ENCODE data around the gene TIAM1.

The TIAM1 gene

DNA sequence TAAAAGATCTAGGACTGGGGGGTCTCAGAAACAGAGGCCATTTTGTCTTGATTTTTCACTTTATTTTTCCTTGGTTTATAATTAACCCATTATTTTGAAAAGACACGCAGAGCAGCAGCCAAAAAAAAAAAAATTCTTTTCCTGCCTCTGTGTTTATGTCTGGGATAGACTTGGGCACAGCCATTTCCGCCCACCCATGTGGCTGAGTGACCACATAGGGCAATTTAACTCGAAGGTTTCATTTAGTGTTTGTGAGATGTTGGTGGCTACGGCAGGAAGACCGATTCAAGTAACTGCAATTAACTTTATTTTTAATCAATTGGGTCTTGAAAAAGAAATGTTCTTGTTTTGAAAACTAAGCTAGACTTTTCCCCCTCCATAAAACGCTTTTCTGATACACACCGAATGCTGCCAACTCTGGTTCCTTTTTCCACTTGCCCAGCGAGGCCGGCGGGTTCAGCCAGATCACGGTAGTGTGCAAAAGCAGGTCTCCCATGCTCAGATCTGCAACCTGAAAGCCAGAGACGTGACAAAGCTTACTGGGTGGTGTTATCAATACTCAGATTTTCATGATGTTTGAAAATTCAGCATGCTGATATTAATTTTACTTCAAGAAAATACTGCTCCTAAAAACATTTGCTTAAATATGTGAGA, 208.4 kb downstream of the TIAM1 start:
- no peak for DNase-seq (ENCODE audit: low read depth)

DNA sequence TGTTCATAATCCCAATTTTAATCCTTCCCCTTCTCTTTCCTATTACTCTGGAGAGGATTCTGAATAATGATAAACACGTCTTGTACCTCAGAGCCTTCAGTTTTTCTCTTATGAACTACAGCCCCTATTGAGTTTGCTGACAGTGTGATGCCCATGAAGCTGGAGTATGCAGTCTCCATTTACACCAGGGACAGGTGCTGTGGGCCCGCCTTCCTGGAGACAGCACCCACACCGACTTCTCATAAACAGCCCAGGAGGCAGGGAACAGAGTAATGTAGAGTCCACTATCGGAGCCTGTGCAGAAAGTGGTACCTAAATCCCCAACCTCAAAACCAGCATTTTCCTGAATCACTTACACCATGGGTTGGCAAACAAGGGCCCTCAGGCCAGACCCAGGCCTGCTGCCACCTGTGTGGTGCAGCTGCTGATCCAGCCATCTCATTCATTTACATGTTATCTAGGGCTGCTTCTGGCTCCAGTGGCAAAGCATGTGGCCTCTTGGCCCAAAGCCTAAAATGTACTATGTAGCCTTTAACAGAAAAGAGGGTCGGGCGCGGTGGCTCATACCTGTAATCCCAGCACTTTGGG, 210.7 kb downstream of the TIAM1 start:
- DNase-seq (ENCODE audit: low read depth) = no peak

DNA sequence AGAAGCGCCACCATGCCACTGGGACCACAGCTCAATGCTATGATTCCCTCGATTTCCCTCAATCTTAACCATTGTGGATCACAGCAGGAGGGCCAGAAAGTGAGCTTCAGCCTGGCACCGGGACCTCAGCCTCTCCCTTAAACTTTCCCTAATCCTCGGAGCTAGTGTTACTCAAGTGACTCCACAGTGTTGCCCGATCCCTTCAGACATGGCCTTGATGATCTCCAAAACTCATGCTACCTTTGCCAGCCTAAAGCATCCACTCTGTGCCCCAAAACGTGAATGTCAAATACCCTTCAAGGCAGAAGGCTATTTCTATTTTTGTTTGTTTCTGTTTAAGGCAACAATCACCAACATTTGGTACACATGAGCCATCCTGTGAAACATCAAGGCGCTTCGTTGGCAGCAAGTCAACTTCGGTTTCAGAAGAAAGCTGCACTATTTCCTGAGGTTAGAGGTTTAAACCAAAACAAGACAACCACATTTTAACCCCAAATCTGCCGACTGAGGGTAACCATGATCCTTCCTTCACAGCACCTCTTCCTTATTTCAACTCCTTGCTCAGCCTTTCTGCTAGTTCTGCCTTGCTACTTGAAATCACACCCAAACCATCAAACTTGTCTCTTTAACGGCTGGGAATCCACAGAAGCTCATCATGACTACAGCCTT, 211.4 kb downstream of the TIAM1 start:
- DNase-seq (ENCODE audit: low read depth) = peak; percentile 65

DNA sequence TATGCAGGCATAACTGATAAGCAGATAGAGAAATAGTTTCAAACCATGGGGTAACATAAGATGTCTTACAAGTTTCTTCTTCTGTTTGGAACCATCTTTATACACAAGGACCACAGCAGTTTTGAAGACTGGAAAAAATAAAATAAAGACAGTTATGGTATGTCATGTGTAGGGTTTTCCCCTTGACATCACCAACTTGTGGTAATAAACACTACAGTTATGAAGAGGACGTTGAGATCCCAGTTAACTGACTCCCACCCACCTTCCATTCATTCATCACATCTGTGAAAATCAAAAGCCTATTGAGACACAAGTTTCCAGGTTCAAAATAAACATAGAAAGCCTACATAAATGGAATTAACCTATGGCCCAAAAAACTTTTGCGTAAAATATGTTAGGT, 213.2 kb downstream of the TIAM1 start:
- no peak for DNase-seq (ENCODE audit: low read depth)

DNA sequence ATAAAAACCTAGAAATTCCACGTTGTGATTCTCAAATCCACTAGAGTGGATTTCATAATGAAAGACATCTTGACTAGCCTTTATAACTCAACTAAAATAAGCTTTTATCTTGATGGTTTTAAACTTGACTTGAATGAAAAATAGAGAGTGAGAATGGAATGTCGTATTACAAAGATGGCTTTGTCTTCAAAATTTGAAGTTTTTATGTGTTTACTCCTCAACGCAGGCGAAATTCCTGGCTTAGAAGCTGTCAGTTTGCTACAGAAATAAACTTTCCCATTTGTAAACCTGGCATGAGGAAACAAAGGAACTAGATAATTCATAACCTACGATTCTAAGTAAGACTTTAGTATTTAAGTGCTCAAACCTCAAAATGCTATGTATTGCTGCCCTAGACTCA, 215.8 kb downstream of the TIAM1 start:
- no peak for DNase-seq (ENCODE audit: low read depth)

DNA sequence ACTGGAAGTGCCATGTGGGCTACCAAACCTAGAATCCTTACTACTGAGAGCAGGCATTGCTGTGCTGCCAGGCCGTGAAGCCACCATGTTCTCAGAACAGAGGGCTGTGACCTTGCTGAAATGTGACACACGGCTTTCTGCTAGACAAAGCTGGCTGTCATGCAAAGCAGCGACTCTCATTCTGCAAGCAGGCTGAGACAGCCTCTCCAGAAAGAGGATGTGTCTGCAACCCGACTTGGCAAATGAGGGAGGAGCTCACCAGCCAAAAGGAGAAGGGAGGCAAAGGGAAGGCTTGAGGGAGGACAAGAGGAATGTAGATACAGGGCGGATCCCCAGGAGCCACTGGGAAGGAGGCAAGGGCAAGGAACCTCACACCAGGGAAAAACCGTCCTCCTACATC, 220.1 kb downstream of the TIAM1 start:
- DNase-seq (ENCODE audit: low read depth) = no peak

DNA sequence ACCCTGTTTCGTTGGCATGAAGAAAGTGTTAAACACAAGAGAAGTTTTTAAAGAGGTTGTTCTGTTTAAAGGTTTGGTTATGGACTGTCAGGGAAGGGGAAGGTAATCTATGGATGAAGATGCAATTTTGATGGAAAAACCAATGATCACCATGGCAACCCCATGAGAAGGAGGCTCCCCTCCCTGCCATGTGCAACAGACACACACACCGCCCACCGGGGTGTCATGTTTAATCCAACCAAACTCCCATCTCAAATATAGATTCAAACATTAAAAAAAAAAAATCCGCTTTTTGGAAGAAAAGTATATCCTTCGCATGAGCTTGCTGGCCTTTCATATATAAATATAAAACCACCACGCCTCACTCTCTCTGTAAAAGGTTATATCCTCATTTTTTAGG, 224.9 kb downstream of the TIAM1 start:
- no peak for DNase-seq (ENCODE audit: low read depth)

DNA sequence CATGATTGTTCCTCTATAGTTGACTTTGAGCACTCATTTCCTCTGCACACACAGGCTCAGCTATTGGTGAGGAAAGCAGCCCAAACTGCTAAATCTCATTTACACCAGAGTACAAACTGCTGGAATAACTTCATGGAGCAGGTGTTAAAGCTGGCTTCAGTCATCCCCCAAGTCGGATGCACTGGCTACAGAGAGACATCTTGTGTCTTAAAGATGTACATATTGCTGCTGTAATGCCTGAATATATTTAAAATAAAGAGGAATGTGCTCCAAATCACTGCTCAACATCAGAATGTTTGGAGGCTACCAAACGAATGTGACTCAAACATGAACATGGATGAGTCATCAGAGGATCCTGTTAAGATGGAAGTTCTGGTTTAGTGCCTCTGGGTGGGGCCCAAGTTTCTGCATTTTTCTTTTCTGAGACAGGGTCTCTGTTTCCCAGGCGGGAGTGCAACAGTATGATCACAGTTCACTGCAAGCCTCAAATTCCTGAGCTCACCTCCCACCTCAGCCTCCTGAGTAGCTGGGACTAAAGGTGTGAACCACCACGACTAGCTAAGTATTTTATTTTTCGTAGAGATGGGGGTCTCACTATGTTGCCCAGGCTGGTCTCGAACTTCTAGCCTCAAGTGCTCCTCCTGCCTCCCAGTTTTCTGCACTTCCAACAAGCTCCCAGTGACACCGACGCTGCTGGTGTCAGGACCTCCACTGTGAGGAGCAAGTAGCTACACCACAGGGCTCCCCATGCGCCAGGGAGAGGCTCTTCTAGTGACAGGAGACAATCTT, 226.7 kb downstream of the TIAM1 start:
- DNase-seq (ENCODE audit: low read depth) = no peak

DNA sequence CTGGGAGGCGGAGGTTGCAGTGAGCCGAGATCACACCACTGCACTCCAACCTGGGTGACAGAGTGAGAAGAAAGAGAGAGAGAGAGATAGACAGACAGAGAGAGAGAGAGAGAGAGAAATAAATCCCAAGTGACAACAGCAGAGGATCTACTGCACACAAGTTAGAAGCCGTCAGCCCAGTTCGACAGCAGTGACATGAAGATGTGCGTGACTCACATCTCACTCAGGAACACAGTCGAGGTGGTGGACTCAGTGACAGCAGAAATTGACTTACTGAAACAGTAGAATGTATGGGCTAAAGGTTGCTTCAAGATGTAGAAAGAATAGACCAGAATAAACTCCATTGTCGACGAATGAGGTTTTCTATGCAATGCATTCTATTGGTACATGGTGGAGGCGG, 228.8 kb downstream of the TIAM1 start:
- no peak for DNase-seq (ENCODE audit: low read depth)

DNA sequence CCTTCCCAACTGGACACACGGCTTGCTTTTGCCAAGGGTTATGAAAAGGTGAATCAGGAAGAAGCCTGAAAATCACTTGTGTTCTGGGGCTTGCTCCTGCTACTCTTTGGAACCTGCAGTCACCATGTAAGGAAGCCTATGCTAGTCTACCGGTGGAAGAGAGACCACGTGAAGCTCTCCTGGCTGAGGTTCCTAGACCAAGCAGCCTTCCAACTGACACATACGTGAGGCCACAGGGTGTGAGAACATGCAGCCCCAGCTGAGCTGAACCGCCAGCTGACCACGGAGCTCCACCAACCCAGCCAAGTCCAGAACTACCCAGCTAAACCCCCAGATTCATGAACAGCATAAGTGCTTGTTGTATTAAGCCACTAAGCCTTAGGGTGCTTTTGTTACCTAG, 233.0 kb downstream of the TIAM1 start:
- no peak for DNase-seq (ENCODE audit: low read depth)

DNA sequence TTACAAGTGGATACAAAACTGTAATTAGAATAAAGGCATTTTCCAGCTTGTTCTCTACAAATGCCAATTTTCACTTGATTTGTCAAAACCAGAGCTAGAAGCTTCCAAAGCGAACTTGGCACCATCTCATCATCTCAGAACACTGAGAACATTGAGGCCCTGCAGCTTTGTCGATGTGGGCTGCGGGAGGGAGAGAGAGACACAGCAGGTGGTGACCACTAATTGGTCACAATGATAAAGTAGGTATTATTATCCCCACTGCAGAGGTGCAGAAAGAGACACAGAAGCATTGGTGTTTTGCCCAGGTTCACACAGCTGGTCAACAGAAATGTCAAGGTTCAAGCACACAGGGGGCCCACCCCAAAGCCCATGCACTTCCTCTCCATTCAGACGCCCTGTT, 233.6 kb downstream of the TIAM1 start:
- DNase-seq (ENCODE audit: low read depth) = no peak

DNA sequence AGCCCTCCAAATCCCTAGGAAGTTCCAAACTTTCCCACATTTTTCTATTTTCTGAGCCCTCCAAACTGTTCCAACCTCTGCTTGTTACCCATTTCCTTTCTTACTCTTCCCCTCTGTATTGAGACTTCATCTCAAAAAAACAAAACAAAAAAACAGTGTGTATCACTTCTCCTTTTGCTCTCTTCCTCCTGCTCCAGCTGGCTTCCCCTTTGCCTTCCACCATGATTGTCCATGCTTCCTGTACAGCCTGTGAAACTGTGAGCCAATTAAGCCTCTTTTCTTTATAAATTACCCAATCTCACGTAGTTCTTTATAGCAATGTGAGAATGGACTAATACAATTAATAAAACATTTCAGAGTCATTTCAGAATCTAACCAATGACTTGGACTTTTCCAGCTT, 236.2 kb downstream of the TIAM1 start:
- no peak for DNase-seq (ENCODE audit: low read depth)

DNA sequence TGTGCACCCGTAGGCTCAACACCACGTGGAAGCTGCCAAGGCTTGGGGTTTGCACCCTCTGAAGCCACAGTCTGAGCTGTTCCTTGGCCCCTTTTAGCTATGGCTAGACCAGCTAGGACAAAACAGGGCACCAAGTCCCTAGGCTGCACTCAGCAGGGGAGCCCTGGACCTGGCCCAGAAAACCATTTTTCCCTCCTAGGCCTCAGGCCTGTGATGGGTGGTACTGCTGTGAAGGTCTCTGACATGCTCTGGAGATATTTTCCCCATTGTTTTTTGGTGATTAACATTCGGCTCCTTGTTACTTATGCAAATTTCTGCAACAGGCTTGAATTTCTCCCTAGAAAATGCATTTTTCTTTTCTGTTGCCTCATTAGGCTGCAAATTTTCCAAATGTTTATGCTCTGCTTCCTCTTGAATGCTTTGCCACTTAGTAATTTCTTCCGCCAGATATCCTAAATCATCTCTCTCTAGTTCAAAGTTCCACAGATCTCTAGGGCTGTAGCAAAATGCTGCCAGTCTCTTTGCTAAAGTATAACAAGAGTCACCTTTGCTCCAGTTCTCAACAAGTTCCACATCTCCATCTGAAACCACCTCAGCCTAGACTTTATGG, 236.8 kb downstream of the TIAM1 start:
- no peak for DNase-seq (ENCODE audit: low read depth)

DNA sequence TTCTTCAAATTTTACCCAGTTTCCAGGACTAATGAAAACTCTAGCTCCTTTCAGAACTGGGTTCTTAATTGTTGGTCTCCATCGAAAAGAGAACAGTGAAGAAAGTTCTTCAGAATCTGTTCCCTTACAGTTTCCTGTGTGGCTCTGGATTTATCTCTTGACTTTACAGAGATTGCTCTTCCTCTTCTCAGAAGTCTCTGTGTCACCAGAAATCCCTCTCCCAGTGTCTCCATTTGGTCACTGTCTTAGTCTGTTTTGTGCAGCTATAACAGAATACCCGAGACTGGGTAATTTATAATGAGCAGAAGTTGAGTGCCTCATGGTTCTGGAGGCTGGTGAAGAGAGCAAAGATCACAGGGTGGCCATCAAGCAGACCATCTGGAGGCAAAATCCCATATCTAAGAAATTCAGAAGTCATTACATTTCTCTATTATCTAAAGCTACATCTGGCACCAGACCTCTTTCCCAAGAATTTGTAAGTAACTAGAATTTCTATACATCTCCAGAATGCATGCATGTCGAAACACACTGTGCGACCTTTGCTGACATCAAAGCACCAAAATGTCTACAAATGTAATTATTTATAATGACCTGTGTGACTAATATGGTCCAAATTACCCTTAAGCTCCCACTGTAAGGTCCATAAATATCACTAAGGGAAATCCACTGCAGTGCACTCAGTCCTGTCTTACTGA, 240.3 kb downstream of the TIAM1 start:
- DNase-seq (ENCODE audit: low read depth) = no peak

DNA sequence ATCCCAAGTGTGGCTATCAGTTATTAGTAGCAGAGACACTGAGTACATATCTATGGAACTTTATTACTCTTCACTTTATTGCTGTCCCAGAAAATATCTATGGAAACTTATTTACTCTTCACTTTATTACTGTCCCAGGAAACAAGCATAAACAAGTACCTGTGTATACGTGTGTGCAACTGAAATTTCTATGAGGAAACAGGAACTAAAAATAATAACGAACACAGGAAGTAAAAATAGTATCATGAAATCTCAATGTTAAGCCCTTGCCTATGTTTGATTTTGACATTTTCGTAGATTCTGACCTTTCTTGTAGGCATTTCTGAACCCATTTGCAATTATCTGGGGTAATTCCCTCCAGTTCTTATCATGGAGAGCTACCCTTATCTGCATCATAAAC, 240.9 kb downstream of the TIAM1 start:
- DNase-seq (ENCODE audit: low read depth) = no peak

DNA sequence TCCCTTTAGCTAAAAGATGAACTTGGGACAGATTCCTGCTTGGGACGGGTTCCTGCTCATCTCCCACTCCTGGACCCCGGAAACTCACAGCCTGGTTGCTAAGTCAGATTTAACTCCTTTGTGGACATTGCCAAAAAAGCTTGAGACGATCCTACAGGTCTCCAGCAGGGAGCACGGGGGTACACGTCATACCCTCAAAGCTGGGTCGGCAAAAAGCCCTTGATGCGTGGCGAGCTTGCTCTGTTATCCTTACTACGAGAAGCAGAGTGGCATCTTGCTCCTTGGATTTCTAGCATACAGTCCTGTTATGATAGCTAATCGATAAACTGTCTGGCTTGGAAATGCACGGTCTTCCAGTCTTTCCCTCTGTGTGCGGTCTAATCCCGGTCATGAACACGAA, 244.9 kb downstream of the TIAM1 start:
- DNase-seq (ENCODE audit: low read depth) = no peak

DNA sequence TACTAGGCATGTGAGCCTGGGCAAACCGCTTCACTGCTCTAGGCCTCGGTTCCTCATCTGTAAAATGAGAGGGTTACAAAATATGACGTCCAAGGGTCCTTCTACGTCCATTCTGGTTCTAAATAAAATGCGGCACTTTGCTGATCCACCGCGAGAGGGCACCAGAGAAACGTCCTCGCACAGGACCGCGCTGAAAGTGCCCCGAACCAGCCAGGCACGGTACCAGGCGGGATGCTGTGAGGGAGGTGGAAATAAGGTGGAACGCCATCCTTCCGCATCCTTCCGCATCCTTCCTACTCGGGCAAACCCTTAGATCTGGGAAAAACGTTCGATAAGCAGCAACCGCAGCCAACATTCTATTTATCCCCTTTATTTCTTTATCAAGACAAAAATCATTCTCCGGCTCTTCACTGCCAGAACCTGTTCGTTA, 245.5 kb downstream of the TIAM1 start:
- peak; percentile 44 for DNase-seq (ENCODE audit: low read depth)

DNA sequence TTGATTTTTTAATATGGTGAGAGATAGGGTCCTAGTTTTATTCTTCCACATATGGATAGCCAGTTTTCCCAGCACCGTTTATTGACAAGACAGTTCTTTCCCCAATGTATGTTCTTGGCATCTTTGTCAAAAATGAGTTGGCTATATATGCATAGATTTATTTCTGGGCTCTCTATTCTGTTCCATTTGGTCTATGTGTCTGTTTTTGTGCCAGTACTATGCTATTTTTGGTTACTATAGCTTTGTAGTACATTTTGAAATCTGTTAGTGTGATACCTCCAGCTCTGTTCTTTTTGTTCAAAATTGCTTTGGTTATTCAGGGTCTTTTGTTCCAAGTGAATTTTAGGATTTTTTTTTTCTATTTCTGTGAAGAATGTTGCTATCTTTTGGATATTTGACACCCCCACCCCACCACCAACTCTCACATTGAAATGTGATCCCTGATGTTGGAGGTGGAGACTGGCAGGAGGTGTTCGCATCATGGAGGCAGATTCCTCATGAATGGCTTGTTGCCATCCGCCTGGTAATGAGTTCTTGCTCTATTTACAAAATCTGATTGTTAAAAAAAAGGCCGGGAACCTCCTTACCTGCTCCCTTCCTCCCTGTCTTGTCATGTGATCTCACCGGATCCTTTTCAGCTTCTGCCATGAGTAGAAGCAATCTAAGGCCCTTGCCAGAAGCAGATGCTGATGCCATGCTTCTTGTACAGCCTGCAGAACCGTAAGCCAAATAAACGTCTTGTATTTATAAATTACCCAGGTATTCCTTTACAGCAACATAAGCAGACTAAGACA, 251.0 kb downstream of the TIAM1 start:
- no peak for DNase-seq (ENCODE audit: low read depth)

DNA sequence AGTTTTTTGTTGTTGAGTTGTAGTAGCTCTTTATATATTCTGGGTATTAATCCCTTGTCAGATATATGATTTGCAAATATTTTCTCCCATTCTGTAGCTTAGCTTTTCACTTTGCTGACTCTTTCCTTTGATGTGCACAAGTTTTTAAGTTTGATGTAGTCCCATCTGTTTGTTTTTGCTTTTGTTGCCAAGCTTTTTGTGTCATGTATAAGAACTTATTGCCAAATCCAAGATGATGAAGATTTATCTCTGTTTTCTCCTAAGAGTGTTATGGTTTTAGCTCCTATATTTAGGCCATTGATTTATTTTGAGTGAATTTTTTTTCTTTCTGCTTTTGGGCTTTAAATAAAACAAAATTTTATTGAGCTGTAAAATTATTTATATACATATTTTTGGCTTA, 253.7 kb downstream of the TIAM1 start:
- DNase-seq (ENCODE audit: low read depth) = no peak

DNA sequence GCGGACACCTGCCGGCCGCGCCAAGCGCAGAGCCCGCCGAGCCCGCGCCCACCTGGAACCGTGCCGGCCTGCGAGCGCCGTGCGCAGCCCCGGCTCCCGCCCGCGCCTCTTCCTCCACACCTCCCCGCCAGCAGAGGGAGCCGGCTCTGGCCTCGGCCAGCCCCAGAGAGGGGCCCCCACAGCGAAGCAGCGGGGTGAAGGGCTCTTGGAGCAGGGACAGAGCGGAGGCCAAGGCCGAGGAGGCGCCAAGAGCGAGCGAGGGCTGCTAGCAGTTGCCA, 255.6 kb downstream of the TIAM1 start:
- no peak for DNase-seq (ENCODE audit: low read depth)
